ENCODE results near the gene PLEKHB1. TPM values are rescaled to one million over a fixed set of nuclear protein-coding genes. Genes with fewer than 3 reads are reported as not detected.

Gene PLEKHB1
- total and polyA plus RNA-seq, 3 donors from 2014 or later: 54.9 to 71.5 (median 62.1) TPM

DNA sequence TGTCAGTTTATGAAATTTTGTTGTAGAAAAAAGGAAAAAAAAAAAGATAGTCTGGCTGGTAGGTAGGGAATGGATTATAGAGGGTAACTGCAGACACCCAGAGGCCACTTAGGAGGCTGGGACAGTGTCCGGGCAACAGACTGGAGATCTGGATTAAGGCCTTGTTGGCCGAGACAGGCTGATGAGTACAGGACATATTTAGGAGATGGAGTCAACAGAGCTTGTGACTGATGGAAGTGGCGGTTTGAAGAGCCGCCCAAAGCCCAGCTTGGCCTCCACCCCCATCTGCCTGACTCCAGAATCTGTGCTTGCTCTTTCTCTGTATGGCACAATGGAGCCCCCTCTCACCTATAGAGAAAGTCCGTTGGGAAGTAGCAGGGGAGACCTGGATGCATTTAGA lies 7.6 kb downstream of the PLEKHB1 start:
- 91 to 96% methylated on average over 2 to 5 of the region's 5 CpGs for WGBS, 2 donors
- no peak overlapping the region for H3K4me3 ChIP-seq
- intact Hi-C loops (cut with DNase I; ENCODE audit: low total_unique reads): loop anchor here (10.0 kb wide), 1 partner anchor 259 kb away; no protein-coding TSS in a partner anchor
- H3K27me3 ChIP-seq: no peaks in the 10 kb centered on the region
- H3K27ac ChIP-seq: no peak overlapping the region
- no peaks in the 10 kb centered on the region for H3K9me3 ChIP-seq
- no peaks in the 10 kb centered on the region for H3K36me3 ChIP-seq (ENCODE audit: low read depth, missing control alignments)
- H3K4me1 ChIP-seq: peaks cover 8% of the 10 kb centered on the region
- DNase-seq: no peak
- no peak for TF ChIP-seq POLR2A (IDR thresholded peaks at IDR 0.05)
- TF ChIP-seq, protein P1, sequence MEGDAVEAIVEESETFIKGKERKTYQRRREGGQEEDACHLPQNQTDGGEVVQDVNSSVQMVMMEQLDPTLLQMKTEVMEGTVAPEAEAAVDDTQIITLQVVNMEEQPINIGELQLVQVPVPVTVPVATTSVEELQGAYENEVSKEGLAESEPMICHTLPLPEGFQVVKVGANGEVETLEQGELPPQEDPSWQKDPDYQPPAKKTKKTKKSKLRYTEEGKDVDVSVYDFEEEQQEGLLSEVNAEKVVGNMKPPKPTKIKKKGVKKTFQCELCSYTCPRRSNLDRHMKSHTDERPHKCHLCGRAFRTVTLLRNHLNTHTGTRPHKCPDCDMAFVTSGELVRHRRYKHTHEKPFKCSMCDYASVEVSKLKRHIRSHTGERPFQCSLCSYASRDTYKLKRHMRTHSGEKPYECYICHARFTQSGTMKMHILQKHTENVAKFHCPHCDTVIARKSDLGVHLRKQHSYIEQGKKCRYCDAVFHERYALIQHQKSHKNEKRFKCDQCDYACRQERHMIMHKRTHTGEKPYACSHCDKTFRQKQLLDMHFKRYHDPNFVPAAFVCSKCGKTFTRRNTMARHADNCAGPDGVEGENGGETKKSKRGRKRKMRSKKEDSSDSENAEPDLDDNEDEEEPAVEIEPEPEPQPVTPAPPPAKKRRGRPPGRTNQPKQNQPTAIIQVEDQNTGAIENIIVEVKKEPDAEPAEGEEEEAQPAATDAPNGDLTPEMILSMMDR (IDR thresholded peaks at IDR 0.05): no peak

DNA sequence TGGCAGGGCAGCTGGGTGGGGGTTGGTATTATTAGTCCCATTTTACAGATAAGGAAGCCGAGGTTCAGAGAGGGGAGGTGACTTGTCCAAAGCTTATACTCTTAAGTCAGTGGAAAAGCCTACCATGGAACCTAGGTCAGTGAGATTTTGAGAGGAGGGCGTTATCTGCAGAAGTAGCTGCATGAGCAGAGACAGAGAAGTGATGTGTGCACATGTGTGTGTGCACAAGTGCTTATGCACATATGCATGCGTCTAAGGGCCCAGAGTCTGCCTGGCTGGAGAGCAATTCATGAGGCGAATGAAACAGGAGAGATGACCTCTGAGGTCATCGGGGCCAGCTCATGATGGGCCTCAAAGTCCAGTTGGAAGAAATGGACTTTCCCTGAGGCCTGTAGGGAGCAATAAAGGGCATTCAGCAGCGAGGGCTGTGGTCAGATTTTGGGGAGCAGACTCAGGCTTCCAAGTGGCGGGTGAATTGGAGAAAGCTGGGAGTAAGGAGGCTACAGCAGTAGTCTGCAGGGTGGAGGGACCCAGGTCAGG lies 8.2 kb downstream of the PLEKHB1 start:
- no peaks in the 10 kb centered on the region for H3K36me3 ChIP-seq (ENCODE audit: low read depth, missing control alignments)
- TF ChIP-seq, protein P1 (IDR thresholded peaks at IDR 0.05): no peak
- TF ChIP-seq POLR2A (IDR thresholded peaks at IDR 0.05): no peak
- H3K27me3 ChIP-seq: no peaks in the 10 kb centered on the region
- no peak for DNase-seq
- H3K9me3 ChIP-seq: no peaks in the 10 kb centered on the region
- H3K4me1 ChIP-seq: peaks cover 8% of the 10 kb centered on the region
- H3K27ac ChIP-seq: no peak overlapping the region
- 90 to 92% methylated on average over 7 of the region's 7 CpGs for WGBS, 2 donors
- intact Hi-C loops (cut with DNase I; ENCODE audit: low total_unique reads): loop anchor here (10.0 kb wide), 1 partner anchor 260 kb away; no protein-coding TSS in a partner anchor
- H3K4me3 ChIP-seq: no peak overlapping the region

DNA sequence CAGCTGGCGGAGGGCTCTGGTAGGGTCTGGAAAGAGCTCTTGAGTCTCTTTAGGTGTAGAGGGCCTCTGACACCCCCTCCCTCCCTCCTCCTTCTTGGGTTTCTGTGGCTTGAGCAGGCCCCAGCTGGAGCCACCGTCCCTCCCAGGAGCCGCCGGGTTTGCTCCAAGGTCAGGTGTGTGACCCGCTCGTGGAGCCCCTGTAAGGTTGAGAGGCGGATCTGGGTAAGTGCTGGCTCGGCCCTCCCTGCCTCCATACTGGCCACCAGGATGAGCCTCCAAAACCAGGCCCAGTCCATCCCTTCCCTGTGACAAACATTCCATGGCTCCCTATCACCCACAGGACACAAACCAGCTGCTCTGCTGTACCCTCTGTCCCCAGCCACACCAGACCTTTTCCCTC lies 9.3 kb downstream of the PLEKHB1 start:
- Histone ChIP-seq H3K27me3 (no peaks in the 10 kb centered on the region), H3K4me3 (no peak overlapping the region), H3K36me3 (ENCODE audit: low read depth, missing control alignments) (no peaks in the 10 kb centered on the region), H3K4me1 (peaks cover 8% of the 10 kb centered on the region), H3K9me3 (no peaks in the 10 kb centered on the region), H3K27ac (no peak overlapping the region)
- no peak for TF ChIP-seq POLR2A (IDR thresholded peaks at IDR 0.05)
- TF ChIP-seq, protein P1 (IDR thresholded peaks at IDR 0.05): no peak
- no peak for DNase-seq
- WGBS, 2 donors: 54 to 86% methylated on average over 8 of the region's 8 CpGs
- intact Hi-C loops (cut with DNase I; ENCODE audit: low total_unique reads): loop anchor here (10.0 kb wide), 1 partner anchor 261 kb away; no protein-coding TSS in a partner anchor

DNA sequence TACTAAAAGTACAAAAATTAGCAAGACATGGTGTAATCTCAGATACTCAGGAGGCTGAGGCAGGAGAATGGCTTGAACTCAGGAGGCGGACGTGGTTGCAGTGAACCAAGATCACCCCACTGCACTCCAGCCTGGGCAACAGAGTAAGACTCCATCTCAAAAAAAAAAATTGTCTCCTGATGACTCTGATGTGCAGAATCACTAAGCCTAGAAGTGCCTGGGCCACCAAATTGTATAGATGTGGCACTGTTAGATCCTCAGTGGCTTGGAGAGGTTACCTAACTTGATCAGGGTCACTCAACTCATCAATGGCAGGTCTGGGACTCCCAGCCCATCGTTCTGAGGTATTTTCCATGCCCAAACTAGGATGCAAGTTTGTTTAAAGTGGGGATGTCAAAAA lies 10.6 kb downstream of the PLEKHB1 start:
- Histone ChIP-seq H3K36me3 (ENCODE audit: low read depth, missing control alignments) (no peaks in the 10 kb centered on the region), H3K4me3 (no peak overlapping the region), H3K27me3 (no peaks in the 10 kb centered on the region), H3K4me1 (peaks cover 4% of the 10 kb centered on the region), H3K27ac (no peak overlapping the region), H3K9me3 (no peaks in the 10 kb centered on the region)
- WGBS, 2 donors: 84 to 89% methylated on average over 1 to 3 of the region's 3 CpGs
- no peak for TF ChIP-seq POLR2A (IDR thresholded peaks at IDR 0.05)
- TF ChIP-seq, protein P1 (IDR thresholded peaks at IDR 0.05): no peak
- intact Hi-C loops (cut with DNase I; ENCODE audit: low total_unique reads): loop anchor here (10.0 kb wide), 1 partner anchor 262 kb away; no protein-coding TSS in a partner anchor
- DNase-seq: no peak

DNA sequence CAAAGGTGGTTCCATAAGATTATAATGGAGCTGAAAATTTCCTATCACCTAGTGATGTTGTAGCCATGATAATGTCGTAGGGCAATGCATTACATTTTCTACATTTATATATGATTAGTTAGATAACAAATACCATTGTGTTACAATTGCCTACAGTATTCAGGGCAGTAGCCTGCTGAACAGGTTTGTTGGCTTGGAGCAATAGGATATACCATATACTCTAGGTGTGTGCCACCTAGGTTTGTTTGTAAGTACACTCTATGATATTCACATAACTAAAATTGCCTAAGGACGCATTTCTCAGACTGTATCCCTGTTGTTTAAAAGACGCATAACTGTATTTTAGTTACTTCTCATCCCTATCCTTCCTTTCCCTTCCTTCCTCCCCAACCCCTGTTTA lies 13.6 kb downstream of the PLEKHB1 start:
- Histone ChIP-seq H3K9me3 (no peaks in the 10 kb centered on the region), H3K27ac (no peak overlapping the region), H3K27me3 (no peaks in the 10 kb centered on the region), H3K4me1 (no peaks in the 10 kb centered on the region), H3K4me3 (no peak overlapping the region), H3K36me3 (ENCODE audit: low read depth, missing control alignments) (no peaks in the 10 kb centered on the region)
- WGBS, 2 donors: 83 to 88% methylated on average over 3 of the region's 3 CpGs
- intact Hi-C loops (cut with DNase I; ENCODE audit: low total_unique reads): loop anchor here (10.0 kb wide), 1 partner anchor 265 kb away; no protein-coding TSS in a partner anchor
- no peak for TF ChIP-seq POLR2A (IDR thresholded peaks at IDR 0.05)
- TF ChIP-seq, protein P1 (IDR thresholded peaks at IDR 0.05): no peak
- DNase-seq: no peak

Measured in testis (tissue), 3 donors.